ENCODE results near the gene HERC2. TPM values are rescaled to one million over a fixed set of nuclear protein-coding genes. Genes with fewer than 3 reads are reported as not detected.
A peak's percentile ranks its signal among the peaks of the same experiment; 100 is the strongest.

HERC2 gene
- total and polyA plus RNA-seq, 7 experiments from 2014 or later = 5.5 to 60.4 (median 42.0) TPM

GRCh38 chr15:28097656-28098359, 224.2 kb downstream of the HERC2 start:
- Histone ChIP-seq H3K4me3 (ENCODE audit: low read length) (no peak overlapping the region), H3K27ac (ENCODE audit: low read depth, low read length) (no peak overlapping the region), H3K9me3 (ENCODE audit: control insufficient read depth in 2 of 3, low read length in 3 of 3) (no peaks in the 10 kb centered on the region), H3K4me1 (ENCODE audit: control insufficient read depth in 2 of 2, insufficient read depth in 2 of 2, low read length in 2 of 2) (peaks cover 16 to 31% of the 10 kb centered on the region in 2 donors), H3K36me3 (ENCODE audit: control insufficient read depth in 2 of 3, insufficient read depth in 3 of 3, low read length in 3 of 3) (no peaks in the 10 kb centered on the region), H3K27me3 (ENCODE audit: control insufficient read depth in 2 of 2, insufficient read depth in 2 of 2, low read length in 2 of 2) (peaks cover 4 to 40% of the 10 kb centered on the region in 2 donors)
- H3K27me3 Mint-ChIP-seq = peaks cover 53 to 67% (median 54%) of the 10 kb centered on the region in 5 donors
- ChIA-PET POLR2A (no interaction called here), CTCF (no interaction called here)
- H3K36me3 Mint-ChIP-seq = peaks cover 0 to 18% (median 3%) of the 10 kb centered on the region in 5 donors
- peaks cover 0 to 12% (median 0%) of the 10 kb centered on the region in 11 donors for H3K9me3 Mint-ChIP-seq
- intact Hi-C loops (cut with micrococcal nuclease) = no loop called here
- DNase-seq (no peak), ATAC-seq (no peak)
- peaks cover 17 to 50% (median 41%) of the 10 kb centered on the region in 7 donors for H3K4me1 Mint-ChIP-seq
- peak overlapping the region; percentile 48 to 95 (median 76) for H3K4me3 Mint-ChIP-seq
- H3K27ac Mint-ChIP-seq = no peak overlapping the region

GRCh38 chr15:28096670-28097431, 225.1 kb downstream of the HERC2 start:
- CTCF ChIA-PET = interaction anchor here (0.6 kb wide), 1 partner anchor 13 kb away, joined by 3 read pairs; no protein-coding TSS in a partner anchor
- Mint-ChIP-seq H3K36me3 (peaks cover 0 to 18% (median 3%) of the 10 kb centered on the region in 5 donors), H3K27ac (no peak overlapping the region), H3K4me1 (peaks cover 17 to 54% (median 44%) of the 10 kb centered on the region in 7 donors), H3K27me3 (peaks cover 60 to 75% (median 63%) of the 10 kb centered on the region in 5 donors), H3K9me3 (peaks cover 0 to 17% (median 3%) of the 10 kb centered on the region in 11 donors), H3K4me3 (peak overlapping the region; percentile 82 to 95 (median 90))
- Histone ChIP-seq H3K27me3 (ENCODE audit: control insufficient read depth in 2 of 2, insufficient read depth in 2 of 2, low read length in 2 of 2) (peaks cover 4 to 40% of the 10 kb centered on the region in 2 donors), H3K9me3 (ENCODE audit: control insufficient read depth in 2 of 3, low read length in 3 of 3) (no peaks in the 10 kb centered on the region), H3K4me1 (ENCODE audit: control insufficient read depth in 2 of 2, insufficient read depth in 2 of 2, low read length in 2 of 2) (peaks cover 16 to 31% of the 10 kb centered on the region in 2 donors), H3K36me3 (ENCODE audit: control insufficient read depth in 2 of 3, insufficient read depth in 3 of 3, low read length in 3 of 3) (no peaks in the 10 kb centered on the region), H3K4me3 (ENCODE audit: low read length) (peak overlapping the region; percentile 71), H3K27ac (ENCODE audit: low read depth, low read length) (no peak overlapping the region)
- ATAC-seq (no peak), DNase-seq (no peak)
- POLR2A ChIA-PET = no interaction called here
- intact Hi-C loops (cut with micrococcal nuclease) = no loop called here

DNA sequence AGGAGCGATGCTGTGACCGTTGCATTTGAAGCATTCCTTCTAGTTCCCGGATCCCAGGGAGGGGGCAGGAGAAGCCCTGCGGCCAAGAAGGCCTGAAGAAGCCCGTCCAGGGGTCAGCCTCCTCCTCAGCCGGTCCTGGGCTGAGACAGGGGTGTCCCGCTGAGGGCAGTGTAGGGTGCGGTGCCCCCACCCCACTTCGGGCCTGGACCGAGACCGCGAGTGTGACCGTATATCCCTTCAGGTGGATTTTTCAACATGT, 225.6 kb downstream of the HERC2 start:
- CTCF ChIA-PET = interaction anchor here (0.6 kb wide), 1 partner anchor 14 kb away, joined by 3 read pairs; no protein-coding TSS in a partner anchor
- peaks cover 61 to 75% (median 68%) of the 10 kb centered on the region in 5 donors for H3K27me3 Mint-ChIP-seq
- intact Hi-C loops (cut with micrococcal nuclease) = no loop called here
- no peaks in the 10 kb centered on the region for H3K9me3 ChIP-seq (ENCODE audit: control insufficient read depth in 2 of 3, low read length in 3 of 3)
- peak overlapping the region; percentile 71 for H3K4me3 ChIP-seq (ENCODE audit: low read length)
- H3K36me3 Mint-ChIP-seq = peaks cover 0 to 18% (median 3%) of the 10 kb centered on the region in 5 donors
- H3K4me1 ChIP-seq (ENCODE audit: control insufficient read depth in 2 of 2, insufficient read depth in 2 of 2, low read length in 2 of 2) = peaks cover 16 to 31% of the 10 kb centered on the region in 2 donors
- peak overlapping the region; percentile 82 to 95 (median 90) for H3K4me3 Mint-ChIP-seq
- DNase-seq (no peak), ATAC-seq (no peak)
- H3K27ac Mint-ChIP-seq = no peak overlapping the region
- no peak overlapping the region for H3K27ac ChIP-seq (ENCODE audit: low read depth, low read length)
- peaks cover 4 to 40% of the 10 kb centered on the region in 2 donors for H3K27me3 ChIP-seq (ENCODE audit: control insufficient read depth in 2 of 2, insufficient read depth in 2 of 2, low read length in 2 of 2)
- no peaks in the 10 kb centered on the region for H3K36me3 ChIP-seq (ENCODE audit: control insufficient read depth in 2 of 3, insufficient read depth in 3 of 3, low read length in 3 of 3)
- H3K9me3 Mint-ChIP-seq = peaks cover 0 to 22% (median 6%) of the 10 kb centered on the region in 11 donors
- POLR2A ChIA-PET = no interaction called here
- peaks cover 17 to 54% (median 44%) of the 10 kb centered on the region in 7 donors for H3K4me1 Mint-ChIP-seq

DNA sequence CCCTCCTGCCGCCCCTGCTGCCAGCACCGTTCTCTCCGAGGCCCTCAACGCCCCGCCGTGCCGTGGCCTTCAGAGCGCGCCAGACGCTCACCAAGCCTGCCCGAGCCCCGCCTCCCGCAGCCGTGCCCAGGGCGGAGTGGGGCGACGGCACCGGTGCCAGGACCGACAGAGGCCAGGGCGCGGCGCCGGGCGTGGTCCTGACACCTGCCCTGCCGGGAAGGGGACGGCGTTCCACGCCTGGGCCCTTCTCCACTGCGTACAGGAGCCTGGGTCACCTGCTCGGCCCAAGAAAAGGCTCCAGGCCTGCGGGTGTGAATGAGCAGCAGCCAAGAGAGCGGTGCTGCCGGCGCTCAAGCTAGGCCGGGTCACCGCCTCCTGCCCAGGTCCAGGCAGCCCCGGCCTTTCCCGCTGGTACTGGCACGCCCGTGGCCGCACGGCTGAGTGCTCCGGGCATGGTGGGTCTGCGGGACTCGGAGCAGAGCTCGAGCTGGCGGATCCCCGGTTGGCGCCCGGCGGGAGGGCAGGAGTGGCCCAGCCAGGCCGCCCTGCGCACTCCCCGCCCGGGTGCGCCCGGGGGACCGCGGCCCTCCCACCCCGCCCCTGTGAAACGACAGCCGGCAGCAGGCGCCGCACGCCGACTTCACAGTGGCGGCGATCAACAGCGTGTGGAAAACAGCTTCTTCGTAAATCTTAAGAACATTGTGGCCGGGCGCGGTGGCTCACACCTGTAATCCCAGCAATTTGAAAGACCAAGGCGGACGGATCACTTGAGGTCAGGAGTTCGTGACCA, 227.1 kb downstream of the HERC2 start:
- ATAC-seq = peak; percentile 8
- H3K4me1 ChIP-seq (ENCODE audit: control insufficient read depth in 2 of 2, insufficient read depth in 2 of 2, low read length in 2 of 2) = peaks cover 16 to 31% of the 10 kb centered on the region in 2 donors
- Mint-ChIP-seq H3K27ac (no peak overlapping the region), H3K4me1 (peaks cover 17 to 49% (median 39%) of the 10 kb centered on the region in 7 donors), H3K36me3 (peaks cover 0 to 20% (median 3%) of the 10 kb centered on the region in 5 donors), H3K27me3 (peaks cover 66 to 76% (median 75%) of the 10 kb centered on the region in 5 donors), H3K4me3 (peak overlapping the region; percentile 82 to 95 (median 90)), H3K9me3 (peaks cover 2 to 36% (median 20%) of the 10 kb centered on the region in 11 donors)
- no peak overlapping the region for H3K27ac ChIP-seq (ENCODE audit: low read depth, low read length)
- H3K4me3 ChIP-seq (ENCODE audit: low read length) = peak overlapping the region; percentile 71
- intact Hi-C loops (cut with micrococcal nuclease) = no loop called here
- no peaks in the 10 kb centered on the region for H3K36me3 ChIP-seq (ENCODE audit: control insufficient read depth in 2 of 3, insufficient read depth in 3 of 3, low read length in 3 of 3)
- H3K9me3 ChIP-seq (ENCODE audit: control insufficient read depth in 2 of 3, low read length in 3 of 3) = peaks cover 0 to 4% (median 0%) of the 10 kb centered on the region in 3 experiments
- POLR2A ChIA-PET = no interaction called here
- H3K27me3 ChIP-seq (ENCODE audit: control insufficient read depth in 2 of 2, insufficient read depth in 2 of 2, low read length in 2 of 2) = peaks cover 4 to 32% of the 10 kb centered on the region in 2 donors
- CTCF ChIA-PET = interaction anchor here (0.5 kb wide), 1 partner anchor 22 kb away, joined by 3 read pairs; no protein-coding TSS in a partner anchor
- DNase-seq = peak in 3 of 9 donors; percentile 23 to 36 (median 26)

DNA sequence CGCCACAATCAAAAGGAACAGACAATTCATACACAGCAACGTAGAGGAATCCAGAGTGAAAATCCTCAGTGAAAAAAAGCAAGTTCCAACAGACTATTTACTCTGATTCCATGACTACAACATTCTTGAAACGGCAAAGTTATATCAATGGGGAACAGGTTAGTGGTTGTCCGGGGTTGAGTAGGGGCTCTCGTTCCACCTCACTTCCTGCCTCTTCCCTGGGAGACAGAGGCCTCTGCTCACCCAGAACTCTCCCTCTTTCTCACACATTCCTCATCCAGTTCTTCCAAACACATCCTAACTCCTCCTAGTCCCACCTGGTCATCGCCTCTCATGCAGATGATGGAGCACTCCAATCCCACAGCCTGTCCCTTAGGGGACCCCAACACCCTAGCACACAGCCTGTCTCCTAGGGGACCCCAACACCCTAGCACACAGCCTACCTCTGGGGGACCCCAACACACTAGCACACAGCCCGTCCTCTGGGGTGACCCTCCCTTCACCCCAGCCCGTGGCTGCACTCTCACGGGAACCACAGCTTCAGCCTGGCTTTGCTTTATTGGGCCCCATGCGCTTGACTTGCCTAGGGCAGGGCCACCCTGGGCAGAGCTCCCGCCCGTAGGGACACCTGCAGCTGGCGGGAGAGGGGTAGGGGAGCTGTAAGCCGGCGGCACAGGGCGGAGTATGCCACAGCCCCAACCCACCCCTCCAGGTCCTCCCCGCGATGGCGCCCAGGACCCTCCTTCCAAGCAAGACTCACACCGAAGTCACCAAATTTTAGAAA, 228.0 kb downstream of the HERC2 start:
- H3K4me1 ChIP-seq (ENCODE audit: control insufficient read depth in 2 of 2, insufficient read depth in 2 of 2, low read length in 2 of 2) = peaks cover 16 to 30% of the 10 kb centered on the region in 2 donors
- peaks cover 12 to 41% (median 31%) of the 10 kb centered on the region in 7 donors for H3K4me1 Mint-ChIP-seq
- H3K36me3 ChIP-seq (ENCODE audit: control insufficient read depth in 2 of 3, insufficient read depth in 3 of 3, low read length in 3 of 3) = no peaks in the 10 kb centered on the region
- H3K27ac ChIP-seq (ENCODE audit: low read depth, low read length) = no peak overlapping the region
- peaks cover 71 to 79% (median 76%) of the 10 kb centered on the region in 5 donors for H3K27me3 Mint-ChIP-seq
- peaks cover 2 to 16% (median 4%) of the 10 kb centered on the region in 5 donors for H3K36me3 Mint-ChIP-seq
- ATAC-seq (no peak), DNase-seq (no peak)
- peaks cover 6 to 46% (median 23%) of the 10 kb centered on the region in 11 donors for H3K9me3 Mint-ChIP-seq
- peaks cover 4 to 30% of the 10 kb centered on the region in 2 donors for H3K27me3 ChIP-seq (ENCODE audit: control insufficient read depth in 2 of 2, insufficient read depth in 2 of 2, low read length in 2 of 2)
- ChIA-PET POLR2A (no interaction called here), CTCF (no interaction called here)
- H3K4me3 ChIP-seq (ENCODE audit: low read length) = no peak overlapping the region
- peaks cover 0 to 4% (median 0%) of the 10 kb centered on the region in 3 experiments for H3K9me3 ChIP-seq (ENCODE audit: control insufficient read depth in 2 of 3, low read length in 3 of 3)
- peak overlapping the region in 9 of 10 donors; percentile 4 to 95 (median 49) for H3K4me3 Mint-ChIP-seq
- peak overlapping the region in 1 of 9 donors; percentile 51 for H3K27ac Mint-ChIP-seq
- intact Hi-C loops (cut with micrococcal nuclease) = no loop called here
